GM18858 (cell line): ENCODE measurements around the gene IFT20.
"Not testable (repeated sequence)": the region's sequence is repeated elsewhere in the genome, so short reads cannot be mapped to it uniquely, and the experiment has no call there.

Experiments used
- ATAC-seq: cut with Tn5 transposase; IDR thresholded peaks from one replicate; pipeline ENCODE4 v1.9.1; 2021; ENCODE audit not compliant: unreplicated experiment

IFT20 gene

DNA sequence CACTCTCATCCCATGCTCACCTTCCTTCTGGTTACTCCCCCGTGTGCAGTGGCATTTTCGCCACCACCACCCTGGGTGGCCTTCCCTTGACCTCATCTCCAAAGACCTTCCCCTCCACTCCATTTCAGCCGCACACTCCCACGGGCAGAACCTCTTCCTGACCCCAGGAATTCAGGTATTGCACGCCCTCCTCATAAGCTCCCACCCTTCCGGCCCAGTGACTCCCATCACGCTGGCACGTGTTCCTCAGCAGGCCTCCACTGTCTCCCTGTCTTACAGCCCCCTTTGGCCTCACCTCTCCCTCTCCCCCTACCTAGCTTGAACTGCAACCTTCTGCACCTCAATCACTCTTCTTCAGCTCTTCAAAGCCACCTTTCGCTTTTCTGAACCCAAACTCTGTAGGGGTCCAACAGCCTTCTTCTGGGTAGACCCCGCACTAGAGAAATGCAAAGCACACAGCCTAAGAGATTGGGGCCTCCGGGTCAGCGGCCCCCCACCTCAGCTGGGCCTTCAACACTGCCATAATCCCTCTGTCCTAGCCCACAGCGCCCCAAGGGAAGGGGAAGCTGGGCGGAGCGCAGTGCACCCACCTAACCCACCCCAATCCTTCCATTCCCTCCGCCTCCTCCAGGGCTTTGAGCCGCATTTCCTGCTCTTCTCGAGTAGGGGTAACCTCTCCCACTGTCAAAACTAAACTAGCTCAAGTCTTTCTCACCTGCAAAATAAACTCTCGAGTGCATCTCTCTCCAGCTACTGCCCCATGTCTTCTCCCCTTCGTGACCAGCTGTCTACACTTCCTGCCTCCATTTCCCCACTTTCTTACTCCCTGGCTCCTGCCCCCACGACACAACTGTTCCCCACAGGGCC lies 17.9 kb downstream of the IFT20 start:
- no peak for ATAC-seq

DNA sequence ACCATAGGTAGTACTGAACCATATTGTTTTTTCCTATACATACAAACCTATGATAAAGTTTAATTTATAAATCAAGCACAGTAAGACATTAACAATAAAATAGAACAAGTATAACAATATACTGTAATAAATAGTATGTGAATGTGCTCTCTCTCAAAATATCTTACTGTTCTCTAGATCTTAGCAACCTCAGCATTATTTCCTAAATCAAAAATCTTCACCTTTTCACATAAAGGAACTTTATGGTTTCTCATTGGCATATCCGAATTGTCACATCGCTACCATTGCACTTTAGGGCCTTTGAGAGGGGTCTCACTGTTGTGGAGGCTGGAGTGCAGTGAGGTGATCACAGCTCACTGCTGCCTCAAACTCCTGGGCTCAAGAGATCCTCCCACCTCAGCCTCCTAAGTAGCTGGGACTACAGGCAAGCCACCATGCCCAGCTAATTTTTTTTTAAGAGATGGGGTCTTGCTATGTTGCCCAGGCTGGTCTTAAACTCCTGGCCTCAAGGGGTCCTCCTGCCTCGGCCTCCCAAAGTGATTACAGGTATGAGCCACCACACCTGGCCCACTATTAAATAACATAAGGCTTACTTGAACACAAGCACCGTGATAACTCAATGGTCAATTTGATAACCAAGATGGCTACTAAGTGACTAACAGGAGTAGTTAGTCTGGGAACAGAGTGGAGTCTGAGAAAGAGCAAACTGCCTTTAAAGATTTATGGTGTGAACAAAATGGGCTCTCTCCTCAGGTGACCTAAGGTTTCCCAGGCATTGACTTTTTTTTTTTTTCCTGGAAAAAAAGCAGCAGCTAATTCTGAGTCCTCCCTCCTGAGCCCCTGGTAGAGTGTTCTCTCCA lies 19.2 kb downstream of the IFT20 start:
- ATAC-seq: no peak

DNA sequence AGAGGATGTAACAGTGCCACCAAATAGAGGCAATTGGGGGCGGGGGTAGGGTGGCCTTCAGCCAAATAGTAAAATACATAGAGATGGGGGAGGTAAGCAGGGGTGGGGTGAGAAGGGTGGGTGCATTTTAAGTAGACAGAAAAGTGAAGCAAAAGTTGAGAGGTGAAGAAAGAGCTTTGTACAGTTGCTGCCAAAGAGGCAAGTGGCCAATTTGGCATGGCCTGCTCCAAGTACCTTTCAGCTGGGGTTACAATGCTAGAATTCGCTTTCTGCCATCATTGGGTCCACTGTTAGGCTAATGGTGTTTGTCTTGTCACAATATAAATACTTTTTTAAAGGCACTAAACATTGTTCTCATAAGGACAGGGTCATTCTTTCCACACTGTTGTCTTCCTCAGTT lies 21.4 kb downstream of the IFT20 start:
- no peak for ATAC-seq

DNA sequence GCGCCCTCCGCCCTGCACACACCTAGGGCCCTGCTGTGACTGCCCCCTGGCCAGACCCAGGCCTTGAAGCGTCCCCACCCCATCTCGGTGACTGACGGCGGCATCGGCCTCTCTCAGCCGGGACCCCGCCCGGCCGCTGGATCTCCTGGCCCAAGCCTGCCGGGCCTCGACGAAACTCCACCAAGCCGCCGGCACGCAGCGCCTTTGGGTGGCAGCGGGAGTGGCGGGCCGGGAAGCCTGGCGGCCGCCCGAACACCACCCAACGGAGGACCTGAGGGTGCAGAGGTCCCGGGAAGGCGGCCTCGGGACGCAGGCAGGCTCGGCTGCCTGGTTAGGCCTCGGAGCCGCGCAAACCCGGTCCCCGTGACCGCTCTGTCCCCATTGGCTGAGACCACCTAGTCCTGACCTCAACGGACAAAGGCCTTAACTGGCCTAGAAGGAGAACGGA lies 28.3 kb downstream of the IFT20 start:
- no peak for ATAC-seq

DNA sequence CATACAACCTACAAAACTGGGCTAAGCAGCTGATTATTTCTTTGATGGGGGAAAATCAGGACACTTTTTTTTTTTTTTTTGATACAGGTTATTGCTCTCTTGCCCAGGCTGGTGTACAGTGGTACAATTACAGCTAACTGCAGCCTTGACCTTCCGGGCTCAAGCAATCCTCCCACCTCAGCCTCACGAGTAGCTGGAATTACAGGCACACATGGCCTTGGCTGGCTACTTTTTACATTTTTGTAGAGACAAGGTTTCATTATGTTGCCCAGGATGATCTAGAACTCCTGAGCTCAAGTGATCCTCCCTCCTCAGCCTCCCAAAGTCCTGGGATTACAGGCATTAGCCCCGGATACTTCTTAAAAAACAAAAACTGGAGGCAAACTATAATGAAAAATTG lies 36.8 kb downstream of the IFT20 start:
- ATAC-seq: no peak

DNA sequence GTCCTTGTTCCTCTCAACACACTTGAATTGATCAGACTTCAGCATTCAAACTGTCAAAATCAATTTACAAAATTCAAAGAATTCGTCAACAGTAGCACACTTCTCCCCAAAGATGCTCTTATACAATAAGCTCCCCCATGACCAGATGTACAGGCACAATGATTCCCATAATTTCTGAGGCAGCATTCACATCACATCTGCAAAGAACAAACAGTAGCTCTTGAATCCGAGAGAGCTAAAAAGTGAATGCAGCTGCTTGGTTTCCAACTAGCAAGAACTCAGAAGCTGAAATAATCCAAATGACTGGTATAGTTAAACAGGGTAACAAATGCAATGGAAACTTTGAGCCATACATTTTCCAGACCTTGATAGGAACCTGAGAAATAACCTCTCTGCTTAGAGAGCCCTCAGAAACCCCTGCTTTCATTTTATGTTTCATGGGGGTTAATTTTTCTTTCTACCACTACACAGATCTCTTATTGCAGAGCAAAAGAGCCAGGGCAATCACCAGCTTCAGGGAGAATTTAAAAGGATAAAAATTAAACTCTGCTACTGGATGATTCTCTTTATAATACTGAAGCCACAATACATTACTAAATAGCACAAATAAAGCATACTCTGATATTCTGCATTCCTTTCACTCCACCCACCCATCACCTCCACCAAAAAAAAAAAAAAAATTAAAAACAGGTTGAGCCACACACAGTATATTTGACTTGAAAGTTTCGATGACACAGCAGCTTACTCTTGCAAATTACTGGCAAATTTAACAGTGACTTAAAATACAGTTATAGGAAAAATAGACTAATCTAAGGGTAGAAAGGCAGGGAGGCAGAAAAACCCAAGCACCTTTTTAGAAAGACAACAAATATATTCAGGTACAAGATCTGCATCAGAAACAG lies 39.3 kb downstream of the IFT20 start:
- ATAC-seq: no peak

DNA sequence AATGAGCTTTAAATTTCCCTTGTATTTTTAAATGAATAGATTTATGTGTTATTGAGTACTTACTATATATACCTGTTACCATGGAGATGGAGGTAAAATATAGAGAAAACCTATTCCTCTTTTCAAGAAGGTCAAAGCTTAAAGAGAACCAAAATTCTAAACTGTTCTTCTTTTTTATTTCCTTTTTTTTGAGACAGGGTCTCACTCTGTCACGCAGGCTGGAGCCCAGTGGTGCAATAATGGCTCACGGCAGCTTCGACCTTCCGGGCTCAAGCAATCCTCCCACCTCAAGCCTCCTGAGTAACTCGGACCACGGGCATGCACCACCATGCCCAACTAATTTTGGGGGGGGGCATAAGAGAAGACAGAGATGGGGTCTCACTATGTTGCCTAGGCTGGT lies 41.3 kb downstream of the IFT20 start:
- ATAC-seq: no peak

DNA sequence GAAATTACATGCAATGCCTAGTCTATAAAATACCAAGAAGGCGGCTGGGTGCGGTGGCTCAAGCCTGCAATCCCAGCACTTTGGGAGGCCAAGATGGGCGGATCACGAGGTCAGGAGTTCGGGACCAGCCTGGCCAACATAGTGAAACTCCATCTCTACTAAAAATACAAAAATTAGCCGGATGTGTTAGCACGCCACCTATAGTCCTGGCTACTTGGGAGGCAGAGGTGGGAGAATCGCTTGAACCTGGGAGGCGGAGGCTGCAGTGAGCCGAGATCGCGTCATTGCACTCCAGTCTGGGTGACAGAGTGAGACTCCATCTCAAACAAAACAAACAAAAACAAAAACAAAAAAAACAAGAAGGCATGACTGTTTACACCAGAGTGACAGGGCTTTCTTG lies 42.4 kb downstream of the IFT20 start:
- ATAC-seq: not testable (repeated sequence)

DNA sequence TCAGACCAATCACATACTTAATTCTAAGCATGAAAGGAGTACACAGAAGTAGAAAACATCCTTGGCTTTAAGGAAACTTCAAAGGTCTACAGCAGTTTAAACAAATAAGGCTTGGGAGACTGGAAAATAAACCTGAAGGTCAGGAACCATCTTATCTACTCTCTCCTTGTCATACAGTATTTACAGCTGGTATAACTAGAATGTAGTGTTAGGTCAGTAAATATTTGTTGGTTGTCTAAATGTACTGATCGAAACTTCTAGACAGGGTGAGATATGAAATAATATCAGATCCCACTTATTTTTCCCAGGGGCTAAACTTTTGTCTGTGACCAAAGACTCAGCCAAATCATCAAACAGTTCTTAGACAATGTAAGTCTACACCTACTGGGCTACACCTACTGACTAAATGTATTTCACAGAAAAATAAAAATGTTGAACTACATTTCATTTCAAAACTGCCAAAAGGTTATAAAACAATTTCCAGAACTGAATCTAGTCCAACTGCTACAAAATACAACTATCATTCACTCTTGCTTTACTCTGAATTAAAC lies 43.4 kb downstream of the IFT20 start:
- ATAC-seq: no peak

DNA sequence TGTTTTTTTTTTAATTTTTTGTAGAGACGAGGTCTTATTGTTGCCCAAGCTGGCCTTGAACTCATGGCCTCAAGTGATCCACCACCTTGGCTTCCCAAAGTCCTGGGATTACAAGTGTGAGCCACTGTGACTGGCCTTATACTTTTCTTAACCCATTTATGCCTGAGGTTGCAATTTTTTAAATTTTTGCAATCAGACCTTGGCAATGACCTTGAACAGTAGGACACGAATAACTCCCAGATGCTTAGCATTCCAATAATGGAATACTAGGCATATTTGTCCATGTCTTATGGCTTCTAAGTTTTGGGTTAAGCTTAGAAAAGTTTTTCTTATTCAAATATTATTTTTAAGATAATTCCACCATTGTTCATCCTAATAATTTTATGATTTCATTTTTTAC lies 44.6 kb downstream of the IFT20 start:
- no peak for ATAC-seq

DNA sequence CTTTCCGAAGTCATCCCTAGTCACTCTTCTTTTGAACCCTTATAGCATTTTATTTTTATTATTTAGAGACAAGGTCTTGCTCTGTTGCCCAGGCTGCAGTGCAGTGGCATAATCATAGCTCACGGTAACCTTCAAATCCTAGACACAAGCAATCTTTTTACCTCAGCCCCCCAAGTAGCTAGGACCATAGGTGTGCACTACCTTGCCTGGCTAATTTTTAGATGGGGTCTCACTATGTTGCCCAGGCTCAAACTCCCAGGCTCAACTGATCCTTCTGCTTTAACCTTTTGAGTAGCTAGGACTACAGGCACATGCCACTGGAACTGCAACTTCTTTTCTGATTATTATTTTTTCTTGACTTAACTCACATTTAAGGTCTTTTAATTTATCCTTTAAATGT lies 49.3 kb downstream of the IFT20 start:
- ATAC-seq: no peak

DNA sequence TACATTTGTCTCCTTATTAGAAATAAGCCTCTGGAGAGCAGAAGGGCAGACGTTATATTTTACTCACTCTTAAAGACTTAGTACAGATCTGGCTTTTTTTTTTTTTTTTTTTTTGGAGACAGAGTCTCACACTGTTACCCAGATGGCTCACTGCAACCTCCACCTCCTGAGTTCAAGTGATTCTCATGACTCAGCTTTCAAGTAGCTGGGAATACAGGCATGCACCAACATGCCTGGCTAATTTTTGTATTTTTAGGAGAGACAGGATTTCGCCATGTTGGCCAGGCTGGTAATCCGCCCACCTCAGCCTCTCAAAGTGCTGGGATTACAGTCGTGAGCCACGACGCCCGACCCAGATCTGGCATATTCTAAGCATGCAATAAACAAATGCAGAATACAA lies 52.7 kb downstream of the IFT20 start:
- no peak for ATAC-seq

DNA sequence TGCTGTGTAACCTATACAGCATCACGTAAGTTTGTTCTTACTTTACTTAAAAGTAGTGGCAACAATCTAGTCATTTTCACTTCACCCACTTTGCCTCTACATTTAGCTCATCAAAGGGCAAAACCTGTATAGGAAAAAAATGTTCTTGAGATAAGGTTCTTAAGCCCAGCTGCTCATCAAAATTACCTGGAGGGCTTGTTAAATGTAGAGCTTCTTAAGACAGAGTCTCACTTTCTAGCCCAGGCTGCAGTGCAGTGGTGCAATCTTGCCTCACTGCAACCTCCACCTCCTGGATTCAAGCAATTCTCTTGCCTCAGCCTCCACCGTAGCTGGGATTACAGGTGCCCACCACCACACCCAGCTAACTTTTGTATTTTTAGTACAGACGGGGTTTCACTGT lies 54.4 kb downstream of the IFT20 start:
- no peak for ATAC-seq

DNA sequence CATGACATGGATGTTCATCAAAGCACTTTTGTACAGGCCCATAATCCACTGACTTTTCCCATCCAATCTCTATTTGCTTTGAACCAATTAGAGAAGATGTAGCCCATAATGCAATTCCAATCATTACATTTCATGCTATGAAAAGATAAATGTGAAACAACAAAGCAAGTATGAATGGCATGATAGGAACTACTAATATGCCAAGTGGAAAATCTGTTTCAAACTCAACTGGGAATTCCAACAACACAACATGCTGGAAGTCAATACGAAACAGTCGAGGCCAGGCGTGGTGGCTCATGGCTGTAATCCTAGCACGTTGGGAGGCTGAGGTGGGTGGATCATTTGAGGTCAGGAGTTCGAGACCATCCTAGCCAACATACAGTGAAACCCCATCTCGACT lies 55.9 kb downstream of the IFT20 start:
- no peak for ATAC-seq
